ENCODE data around the gene MAMDC2. TPM values are rescaled to one million over a fixed set of nuclear protein-coding genes. Genes with fewer than 3 reads are reported as not detected.

MAMDC2 gene
- total RNA-seq, 1 donor from 2014 or later = 76.7 TPM

GRCh38 chr9:70130266-70130665, 86.6 kb downstream of the MAMDC2 start:
- DNase-seq (ENCODE audit: low spot score) = no peak
- Mint-ChIP-seq H3K36me3 (ENCODE audit: low read depth) (peaks cover 23% of the 10 kb centered on the region), H3K4me1 (ENCODE audit: low read depth) (peaks cover 82% of the 10 kb centered on the region), H3K27ac (ENCODE audit: unreplicated experiment) (no peak overlapping the region), H3K4me3 (ENCODE audit: unreplicated experiment) (no peak overlapping the region), H3K27me3 (ENCODE audit: low read depth) (no peaks in the 10 kb centered on the region), H3K9me3 (ENCODE audit: low read depth) (no peaks in the 10 kb centered on the region)
- no peak for TF ChIP-seq CTCF (IDR thresholded peaks at IDR 0.05)

- Mint-ChIP-seq H3K27me3 (ENCODE audit: low read depth) (no peaks in the 10 kb centered on the region), H3K27ac (ENCODE audit: unreplicated experiment) (no peak overlapping the region), H3K9me3 (ENCODE audit: low read depth) (no peaks in the 10 kb centered on the region), H3K4me3 (ENCODE audit: unreplicated experiment) (no peak overlapping the region), H3K4me1 (ENCODE audit: low read depth) (peaks cover 86% of the 10 kb centered on the region), H3K36me3 (ENCODE audit: low read depth) (peaks cover 20% of the 10 kb centered on the region)
- TF ChIP-seq CTCF (IDR thresholded peaks at IDR 0.05) = no peak
- no peak for DNase-seq (ENCODE audit: low spot score)
These were observed 87.6 kb downstream of the MAMDC2 start for GRCh38 chr9:70131296-70131695.

- Mint-ChIP-seq H3K4me3 (ENCODE audit: unreplicated experiment) (no peak overlapping the region), H3K27ac (ENCODE audit: unreplicated experiment) (peak overlapping the region; percentile 93), H3K4me1 (ENCODE audit: low read depth) (peaks cover 86% of the 10 kb centered on the region), H3K9me3 (ENCODE audit: low read depth) (no peaks in the 10 kb centered on the region), H3K27me3 (ENCODE audit: low read depth) (no peaks in the 10 kb centered on the region), H3K36me3 (ENCODE audit: low read depth) (peaks cover 17% of the 10 kb centered on the region)
- no peak for DNase-seq (ENCODE audit: low spot score)
- no peak for TF ChIP-seq CTCF (IDR thresholded peaks at IDR 0.05)
These were observed 89.9 kb downstream of the MAMDC2 start for GRCh38 chr9:70133253-70134208.

GRCh38 chr9:70134360-70134759, 90.7 kb downstream of the MAMDC2 start:
- no peaks in the 10 kb centered on the region for H3K27me3 Mint-ChIP-seq (ENCODE audit: low read depth)

GRCh38 chr9:70135176-70135575, 91.5 kb downstream of the MAMDC2 start:
- TF ChIP-seq CTCF (IDR thresholded peaks at IDR 0.05) = peak; percentile 58
- DNase-seq (ENCODE audit: low spot score) = no peak

More at GRCh38 chr9:70134360-70134759, 90.7 kb downstream of the MAMDC2 start:
- no peaks in the 10 kb centered on the region for H3K9me3 Mint-ChIP-seq (ENCODE audit: low read depth)
- H3K4me1 Mint-ChIP-seq (ENCODE audit: low read depth) = peaks cover 81% of the 10 kb centered on the region
- H3K4me3 Mint-ChIP-seq (ENCODE audit: unreplicated experiment) = no peak overlapping the region
- TF ChIP-seq CTCF (IDR thresholded peaks at IDR 0.05) = no peak
- peaks cover 13% of the 10 kb centered on the region for H3K36me3 Mint-ChIP-seq (ENCODE audit: low read depth)
- no peak for DNase-seq (ENCODE audit: low spot score)
- H3K27ac Mint-ChIP-seq (ENCODE audit: unreplicated experiment) = peak overlapping the region; percentile 93

More at GRCh38 chr9:70135176-70135575, 91.5 kb downstream of the MAMDC2 start:
- Mint-ChIP-seq H3K4me1 (ENCODE audit: low read depth) (peaks cover 81% of the 10 kb centered on the region), H3K9me3 (ENCODE audit: low read depth) (no peaks in the 10 kb centered on the region), H3K27me3 (ENCODE audit: low read depth) (no peaks in the 10 kb centered on the region), H3K4me3 (ENCODE audit: unreplicated experiment) (no peak overlapping the region), H3K36me3 (ENCODE audit: low read depth) (peaks cover 17% of the 10 kb centered on the region), H3K27ac (ENCODE audit: unreplicated experiment) (peak overlapping the region; percentile 93)
